GM10847 (cell line): ENCODE data around the gene CWC27.

Source experiments
- POLR2A ChIP-seq: IDR thresholded peaks from 2 replicates; pipeline ENCODE4 v1.6.1; 2011; ENCODE audit not compliant: insufficient read length; ENCODE audit errors: extremely low read depth

The CWC27 gene

GRCh38 chr5:65047225-65047624, 278.5 kb downstream of the CWC27 start:
- no peak for TF ChIP-seq POLR2A

DNA sequence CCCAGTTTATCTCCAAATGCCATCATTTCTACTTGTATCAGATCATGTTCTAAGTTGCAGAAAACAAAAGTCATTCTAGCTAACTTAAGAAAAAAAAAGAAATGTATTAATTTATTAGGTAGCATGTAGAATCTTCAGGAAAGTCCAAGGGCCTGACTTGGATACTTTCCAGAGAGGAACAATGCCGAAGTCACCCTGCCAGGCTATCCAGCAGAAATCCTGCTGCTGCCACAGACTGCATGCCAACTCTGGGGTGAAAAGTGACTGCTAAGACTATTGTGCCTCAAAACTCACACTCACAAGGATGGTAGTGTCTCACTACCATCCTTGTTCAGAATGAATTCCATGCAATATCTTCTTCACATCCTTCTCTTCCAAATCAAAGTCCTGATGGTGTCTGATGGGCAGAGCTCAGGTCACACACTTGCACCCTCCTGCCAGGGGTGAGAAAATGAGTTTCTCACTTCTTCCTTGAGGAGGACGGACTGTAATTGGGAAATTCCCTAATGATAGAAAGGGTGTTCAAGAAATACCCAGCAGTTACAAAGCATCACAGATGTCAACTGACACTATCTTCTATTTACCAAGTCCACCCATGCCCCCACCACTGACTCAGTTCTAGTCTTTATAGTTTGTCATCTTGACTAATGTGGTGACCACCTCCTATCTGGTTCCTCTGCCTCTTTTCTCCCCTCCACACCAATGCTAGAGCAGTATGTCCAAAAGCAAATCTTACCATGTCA, 279.4 kb downstream of the CWC27 start:
- TF ChIP-seq POLR2A = no peak

DNA sequence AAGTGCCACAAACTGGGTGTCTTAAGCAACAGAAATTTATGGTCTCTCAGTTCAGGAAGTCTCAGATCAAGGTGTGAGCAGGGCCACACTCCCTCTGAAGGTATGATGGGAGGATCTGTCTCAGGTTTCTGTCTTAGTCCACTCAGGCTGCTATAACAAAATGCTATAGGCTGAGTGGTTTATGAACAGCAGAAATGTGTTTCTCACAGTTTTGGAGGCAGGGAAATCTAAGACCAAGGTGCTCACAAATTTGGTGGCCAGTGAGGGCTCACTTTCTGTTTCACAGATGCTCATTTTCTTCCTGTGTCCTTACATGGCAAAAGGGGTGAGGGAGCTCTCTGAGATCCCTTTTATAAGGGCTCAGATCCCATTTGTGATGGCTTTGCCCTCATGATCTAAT, 281.4 kb downstream of the CWC27 start:
- no peak for TF ChIP-seq POLR2A

- no peak for TF ChIP-seq POLR2A
These were observed 282.2 kb downstream of the CWC27 start for GRCh38 chr5:65050826-65051498.

DNA sequence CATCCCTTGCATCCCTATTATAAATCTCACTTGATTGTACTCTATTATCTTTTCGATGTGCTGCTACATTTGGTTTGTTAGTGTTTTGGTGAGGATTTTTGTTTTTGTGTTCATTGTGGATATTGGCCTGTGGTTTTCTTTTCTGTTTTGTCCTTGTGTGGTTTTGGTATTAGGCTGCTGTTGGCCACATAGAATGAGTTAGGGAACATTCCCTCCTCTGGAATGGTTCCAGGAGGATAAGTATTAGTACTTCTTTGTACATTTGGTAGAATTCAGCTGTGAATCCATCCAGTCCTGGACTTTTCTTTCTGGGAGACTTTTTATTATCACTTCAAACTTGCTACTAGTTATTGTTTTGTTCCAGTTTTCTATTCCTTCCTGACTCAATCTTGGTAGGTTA, 287.2 kb downstream of the CWC27 start:
- TF ChIP-seq POLR2A = no peak

- TF ChIP-seq POLR2A = no peak
These were observed 291.2 kb downstream of the CWC27 start for GRCh38 chr5:65059681-65060598.

DNA sequence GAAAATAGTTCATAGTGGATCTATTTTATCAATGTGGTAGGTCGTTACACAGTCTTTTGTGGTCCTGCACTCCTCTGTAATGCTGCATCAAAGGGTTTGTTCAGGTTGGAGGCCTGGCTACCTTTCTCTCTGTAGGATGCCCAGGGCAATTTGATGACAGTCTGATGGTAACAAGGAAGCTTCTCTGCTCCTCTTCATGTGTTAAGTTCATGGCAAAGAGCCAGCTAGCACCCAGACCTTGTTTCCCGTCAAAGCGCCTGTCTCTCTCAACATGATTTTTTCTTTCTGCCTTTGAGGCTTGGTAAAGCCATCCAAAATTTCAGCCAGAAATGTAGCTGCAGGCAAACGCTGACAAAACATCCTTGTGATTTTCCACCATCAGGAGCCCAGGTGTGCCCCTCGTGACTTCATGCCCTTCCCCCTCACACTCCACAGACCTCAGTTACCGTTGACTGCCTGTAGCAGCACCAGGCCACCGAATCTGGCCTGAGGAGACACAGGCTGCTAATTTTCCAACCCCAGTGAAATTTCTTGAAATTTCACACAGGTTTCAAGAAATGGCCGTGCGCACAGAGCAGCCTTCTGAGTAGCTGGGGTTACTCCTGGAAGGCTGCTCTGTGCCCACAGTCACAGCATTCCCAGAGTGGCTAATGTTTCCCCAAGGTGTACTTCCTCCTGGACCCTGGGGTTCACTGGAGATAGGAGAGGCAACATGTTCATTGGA, 292.7 kb downstream of the CWC27 start:
- no peak for TF ChIP-seq POLR2A

GRCh38 chr5:65061974-65062353, 293.2 kb downstream of the CWC27 start:
- no peak for TF ChIP-seq POLR2A

- TF ChIP-seq POLR2A = no peak
These were observed 293.8 kb downstream of the CWC27 start for GRCh38 chr5:65062469-65063083.

- TF ChIP-seq POLR2A = no peak
These were observed 296.3 kb downstream of the CWC27 start for GRCh38 chr5:65065001-65065511.

DNA sequence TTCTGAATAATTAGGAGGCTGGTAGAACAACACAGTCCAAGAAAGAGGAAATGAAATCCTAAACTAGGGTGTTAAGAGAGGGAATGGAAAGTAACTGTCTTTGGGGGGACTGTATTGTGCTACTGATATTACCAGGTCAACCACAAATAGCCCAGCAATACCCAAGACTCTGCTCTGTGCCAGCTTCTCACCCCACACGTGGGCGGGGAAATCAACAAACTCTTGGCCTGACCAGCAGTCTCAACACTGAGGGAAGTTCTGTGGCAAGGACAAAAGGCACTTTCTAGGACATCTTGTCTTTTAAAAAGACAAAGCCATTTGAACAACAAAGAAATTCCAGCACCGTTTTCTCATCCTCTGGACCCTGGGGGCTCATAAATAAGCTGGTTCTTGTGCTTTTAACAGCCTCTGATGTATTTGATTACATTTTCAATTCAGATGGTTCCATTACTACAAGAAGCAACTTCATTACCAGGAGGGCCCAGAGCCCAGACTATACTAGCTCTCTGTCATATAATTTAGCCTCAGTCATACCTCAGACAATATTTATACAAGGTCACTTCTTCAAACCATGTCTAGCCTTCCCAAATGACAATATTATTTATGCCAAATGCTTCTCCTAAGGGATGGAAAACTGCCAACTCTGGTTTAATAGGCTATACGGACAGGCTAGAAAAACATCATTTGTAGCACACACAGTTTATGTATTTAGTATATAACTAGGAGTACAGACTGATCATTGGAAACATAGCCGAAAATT, 297.8 kb downstream of the CWC27 start:
- no peak for TF ChIP-seq POLR2A

DNA sequence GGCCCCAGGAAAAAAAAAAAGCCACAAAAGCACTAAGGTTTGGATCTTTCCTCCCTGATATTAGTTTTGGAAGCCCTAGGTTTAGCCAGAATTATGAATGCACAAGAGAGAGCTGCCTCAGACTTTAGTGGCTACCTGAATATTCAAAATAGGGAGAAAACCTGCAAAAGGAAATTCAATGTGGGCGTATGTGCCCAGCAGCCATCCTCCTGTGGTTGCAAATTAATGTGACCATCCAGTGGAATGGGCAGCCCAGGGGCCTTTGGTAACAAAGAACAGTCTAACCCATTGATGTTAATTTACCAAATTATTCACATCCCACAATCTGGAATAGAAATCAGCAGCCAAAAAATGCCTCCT, 298.4 kb downstream of the CWC27 start:
- TF ChIP-seq POLR2A = no peak
